GM18867 (cell line): ENCODE measurements around the gene EIF5AL1.
"Not testable (repeated sequence)": the region's sequence is repeated elsewhere in the genome, so short reads cannot be mapped to it uniquely, and the experiment has no call there.

ENCODE experiments used
- ATAC-seq: cut with Tn5 transposase; IDR thresholded peaks from one replicate; pipeline ENCODE4 v1.9.1; 2021; ENCODE audit warnings: mild to moderate bottlenecking, moderate library complexity; ENCODE audit not compliant: unreplicated experiment

EIF5AL1 gene

GRCh38 chr10:79509306-79509933, 2.9 kb upstream of the EIF5AL1 start:
- peak; percentile 56 for ATAC-seq

- not testable (repeated sequence) for ATAC-seq
These were observed 2.3 kb upstream of the EIF5AL1 start for GRCh38 chr10:79509934-79510508.

- ATAC-seq: not testable (repeated sequence)
These were observed 4.3 kb downstream of the EIF5AL1 start for GRCh38 chr10:79516532-79517205.

GRCh38 chr10:79517567-79517966, 5.2 kb downstream of the EIF5AL1 start:
- not testable (repeated sequence) for ATAC-seq

GRCh38 chr10:79521751-79522150, 9.4 kb downstream of the EIF5AL1 start:
- ATAC-seq: not testable (repeated sequence)

- ATAC-seq: not testable (repeated sequence)
These were observed 10.1 kb downstream of the EIF5AL1 start for GRCh38 chr10:79522464-79522863.

- not testable (repeated sequence) for ATAC-seq
These were observed 11.0 kb downstream of the EIF5AL1 start for GRCh38 chr10:79523157-79523853.

- peak; percentile 94 for ATAC-seq
These were observed 12.8 kb downstream of the EIF5AL1 start for GRCh38 chr10:79525049-79525710.

GRCh38 chr10:79528261-79528660, 15.9 kb downstream of the EIF5AL1 start:
- ATAC-seq: not testable (repeated sequence)

- not testable (repeated sequence) for ATAC-seq
These were observed 21.0 kb downstream of the EIF5AL1 start for GRCh38 chr10:79533142-79533902.

GRCh38 chr10:79533903-79534175, 21.5 kb downstream of the EIF5AL1 start:
- not testable (repeated sequence) for ATAC-seq

- ATAC-seq: not testable (repeated sequence)
These were observed 26.0 kb downstream of the EIF5AL1 start for GRCh38 chr10:79538311-79538710.

- ATAC-seq: peak; percentile 95
These were observed 28.6 kb downstream of the EIF5AL1 start for GRCh38 chr10:79540930-79541329.

GRCh38 chr10:79542626-79543025, 30.3 kb downstream of the EIF5AL1 start:
- no peak for ATAC-seq

GRCh38 chr10:79544408-79544807, 32.1 kb downstream of the EIF5AL1 start:
- ATAC-seq: not testable (repeated sequence)

GRCh38 chr10:79544926-79545659, 32.8 kb downstream of the EIF5AL1 start:
- not testable (repeated sequence) for ATAC-seq

- not testable (repeated sequence) for ATAC-seq
These were observed 34.8 kb downstream of the EIF5AL1 start for GRCh38 chr10:79547128-79547527.

- no peak for ATAC-seq
These were observed 35.6 kb downstream of the EIF5AL1 start for GRCh38 chr10:79547973-79548372.

- no peak for ATAC-seq
These were observed 39.8 kb downstream of the EIF5AL1 start for GRCh38 chr10:79552143-79552542.
